ENCODE data around the gene SAMM50.

Gene SAMM50

DNA sequence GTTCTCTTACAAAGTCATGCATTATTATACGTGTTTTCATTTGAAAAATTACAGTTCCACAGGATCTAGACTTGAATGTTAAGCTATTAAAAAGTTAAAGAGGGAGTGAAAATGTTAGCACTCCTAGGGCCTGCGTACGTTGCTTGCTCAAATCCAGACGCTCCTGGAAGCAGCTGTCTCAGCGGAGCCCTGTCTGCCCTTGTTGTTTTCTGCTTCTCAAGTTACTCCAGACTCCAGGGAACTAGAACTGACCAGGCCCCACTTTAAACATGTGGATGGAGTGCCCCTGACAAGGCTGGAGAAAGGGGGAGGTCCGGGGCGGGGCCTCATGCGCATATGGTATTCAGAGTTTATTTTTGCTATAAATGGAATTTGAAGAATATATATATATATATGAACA lies 78.5 kb downstream of the SAMM50 start:
- in situ Hi-C loops (cut with HindIII; ENCODE audit: low sequenced_read_pairs): no loop called here
- TF ChIP-seq, protein P1, sequence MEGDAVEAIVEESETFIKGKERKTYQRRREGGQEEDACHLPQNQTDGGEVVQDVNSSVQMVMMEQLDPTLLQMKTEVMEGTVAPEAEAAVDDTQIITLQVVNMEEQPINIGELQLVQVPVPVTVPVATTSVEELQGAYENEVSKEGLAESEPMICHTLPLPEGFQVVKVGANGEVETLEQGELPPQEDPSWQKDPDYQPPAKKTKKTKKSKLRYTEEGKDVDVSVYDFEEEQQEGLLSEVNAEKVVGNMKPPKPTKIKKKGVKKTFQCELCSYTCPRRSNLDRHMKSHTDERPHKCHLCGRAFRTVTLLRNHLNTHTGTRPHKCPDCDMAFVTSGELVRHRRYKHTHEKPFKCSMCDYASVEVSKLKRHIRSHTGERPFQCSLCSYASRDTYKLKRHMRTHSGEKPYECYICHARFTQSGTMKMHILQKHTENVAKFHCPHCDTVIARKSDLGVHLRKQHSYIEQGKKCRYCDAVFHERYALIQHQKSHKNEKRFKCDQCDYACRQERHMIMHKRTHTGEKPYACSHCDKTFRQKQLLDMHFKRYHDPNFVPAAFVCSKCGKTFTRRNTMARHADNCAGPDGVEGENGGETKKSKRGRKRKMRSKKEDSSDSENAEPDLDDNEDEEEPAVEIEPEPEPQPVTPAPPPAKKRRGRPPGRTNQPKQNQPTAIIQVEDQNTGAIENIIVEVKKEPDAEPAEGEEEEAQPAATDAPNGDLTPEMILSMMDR (IDR thresholded peaks at IDR 0.05; ENCODE audit: low read depth, low read length, missing control alignments): no peak

DNA sequence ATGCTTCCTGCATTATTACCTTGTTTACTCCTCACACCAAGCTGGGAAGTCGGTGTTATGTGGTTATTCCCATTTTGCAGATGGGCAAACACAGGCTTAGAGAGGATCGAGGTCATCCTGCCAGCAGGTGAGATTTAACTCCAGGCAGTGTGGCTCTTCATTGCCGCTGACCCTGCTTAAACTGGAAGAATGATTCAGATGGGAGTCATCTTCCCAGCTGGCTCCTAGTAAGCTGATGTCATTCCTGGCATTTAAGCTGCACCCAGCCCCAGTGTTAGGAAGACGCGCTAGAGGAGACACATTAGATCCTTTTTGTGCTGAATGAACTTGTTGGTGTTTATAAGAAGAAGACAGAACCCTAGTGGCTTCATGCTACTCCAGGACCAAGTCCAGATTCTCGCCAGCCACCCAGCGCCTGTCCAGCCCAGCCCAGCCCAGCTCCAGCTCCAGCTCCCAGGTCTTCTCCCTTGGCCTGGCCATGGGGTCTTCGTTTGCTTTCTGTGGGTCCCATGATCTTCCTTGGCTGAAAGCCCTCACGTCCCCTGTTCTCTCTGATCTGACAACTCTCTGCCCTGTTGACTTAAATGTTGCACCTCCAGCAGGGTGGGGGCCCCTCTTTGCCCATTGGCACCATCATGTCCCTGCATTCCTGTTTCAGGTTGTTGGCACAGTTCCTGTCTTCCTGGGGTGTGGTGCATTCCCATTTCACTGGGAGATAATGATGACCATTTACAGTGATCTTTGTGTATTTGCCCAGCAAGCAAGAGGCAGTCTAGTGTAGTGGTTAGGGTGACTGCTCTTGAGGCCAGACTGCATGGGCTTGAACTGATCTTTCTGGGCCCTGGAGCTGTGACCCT lies 82.5 kb downstream of the SAMM50 start:
- in situ Hi-C loops (cut with HindIII; ENCODE audit: low sequenced_read_pairs): no loop called here
- DNase-seq (ENCODE audit: low read depth): peak; percentile 75
- TF ChIP-seq, protein P1 (IDR thresholded peaks at IDR 0.05; ENCODE audit: low read depth, low read length, missing control alignments): no peak
- H3K4me3 ChIP-seq (ENCODE audit: low read depth, low read length): no peak overlapping the region

More for the DNA sequence above, 78.5 kb downstream of the SAMM50 start:
- no peak overlapping the region for H3K4me3 ChIP-seq (ENCODE audit: low read depth, low read length)
- no peak for DNase-seq (ENCODE audit: low read depth)

DNA sequence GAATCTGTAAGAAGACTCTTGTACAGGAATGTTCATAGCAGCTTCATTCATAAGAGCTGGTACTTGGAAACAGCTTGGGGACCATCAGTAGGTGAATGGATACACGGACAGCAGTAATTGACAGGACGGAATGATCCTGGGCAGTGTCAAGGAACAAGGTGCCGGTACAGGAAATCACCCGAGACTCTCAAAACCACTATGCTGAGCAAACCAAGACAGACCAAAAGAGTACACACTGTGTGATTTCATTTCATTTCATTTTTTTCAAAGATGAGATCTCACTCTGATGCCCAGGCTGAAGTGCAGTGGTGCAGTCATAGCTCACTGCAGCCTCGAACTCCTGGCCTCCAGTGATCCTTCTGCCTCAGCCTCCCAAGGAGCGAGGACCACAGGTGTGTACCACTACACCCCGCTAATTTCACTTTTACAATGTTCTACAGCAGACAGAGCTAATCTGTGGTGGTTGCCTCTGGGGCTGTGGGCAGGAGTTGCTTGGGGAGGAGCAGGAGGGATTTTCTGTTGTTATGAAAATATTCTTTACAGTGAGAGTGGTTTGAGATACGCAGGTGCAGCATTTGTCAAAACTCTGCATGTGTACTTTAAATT lies 84.4 kb downstream of the SAMM50 start:
- H3K4me3 ChIP-seq (ENCODE audit: low read depth, low read length): no peak overlapping the region
- TF ChIP-seq, protein P1 (IDR thresholded peaks at IDR 0.05; ENCODE audit: low read depth, low read length, missing control alignments): no peak
- DNase-seq (ENCODE audit: low read depth): no peak
- in situ Hi-C loops (cut with HindIII; ENCODE audit: low sequenced_read_pairs): no loop called here

DNA sequence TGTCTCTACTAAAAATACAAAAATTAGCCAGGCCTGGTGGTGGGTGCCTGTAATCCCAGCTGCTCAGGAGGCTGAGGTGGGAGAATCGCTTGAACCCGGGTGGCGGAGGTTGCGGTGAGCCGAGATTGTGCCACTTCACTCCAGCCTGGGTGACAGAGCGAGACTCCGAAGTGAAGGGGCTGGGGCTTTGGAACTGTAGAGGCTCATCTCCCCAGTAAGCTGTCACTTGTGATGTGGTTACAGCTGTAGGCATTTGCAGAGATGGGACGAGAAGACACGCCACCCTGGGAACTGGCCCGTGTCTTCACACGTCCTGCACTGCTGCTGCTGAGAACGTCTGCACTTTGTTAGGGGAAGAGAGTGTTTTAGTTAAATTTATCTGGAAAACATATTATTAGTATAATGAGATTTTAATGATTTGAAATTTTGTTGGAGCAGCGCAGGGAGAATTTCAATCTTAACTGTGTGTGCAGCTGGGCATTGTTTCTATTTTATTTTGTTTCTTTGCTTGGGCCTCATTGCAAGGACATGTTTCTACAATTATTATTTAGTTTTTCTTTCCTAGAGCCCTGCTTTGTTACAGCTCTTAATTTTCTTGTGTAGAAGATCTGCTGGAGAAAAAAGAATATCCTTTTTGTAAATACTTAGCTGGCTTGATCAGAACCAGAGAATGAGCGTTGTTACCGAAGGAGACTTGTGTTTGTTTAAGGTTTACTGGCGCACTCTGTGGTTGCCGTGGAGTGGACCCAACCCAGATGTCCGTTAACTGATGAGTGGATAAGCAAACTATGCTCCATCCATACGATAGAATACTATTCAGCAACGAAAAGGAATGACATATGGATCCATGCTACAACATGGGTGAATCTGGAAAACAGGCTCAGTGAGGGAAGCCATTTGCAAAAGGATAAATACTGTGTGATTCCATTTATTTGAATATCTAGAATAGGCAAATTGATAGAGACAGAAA lies 87.3 kb downstream of the SAMM50 start:
- DNase-seq (ENCODE audit: low read depth): no peak
- in situ Hi-C loops (cut with HindIII; ENCODE audit: low sequenced_read_pairs): no loop called here
- no peak overlapping the region for H3K4me3 ChIP-seq (ENCODE audit: low read depth, low read length)
- TF ChIP-seq, protein P1 (IDR thresholded peaks at IDR 0.05; ENCODE audit: low read depth, low read length, missing control alignments): no peak

DNA sequence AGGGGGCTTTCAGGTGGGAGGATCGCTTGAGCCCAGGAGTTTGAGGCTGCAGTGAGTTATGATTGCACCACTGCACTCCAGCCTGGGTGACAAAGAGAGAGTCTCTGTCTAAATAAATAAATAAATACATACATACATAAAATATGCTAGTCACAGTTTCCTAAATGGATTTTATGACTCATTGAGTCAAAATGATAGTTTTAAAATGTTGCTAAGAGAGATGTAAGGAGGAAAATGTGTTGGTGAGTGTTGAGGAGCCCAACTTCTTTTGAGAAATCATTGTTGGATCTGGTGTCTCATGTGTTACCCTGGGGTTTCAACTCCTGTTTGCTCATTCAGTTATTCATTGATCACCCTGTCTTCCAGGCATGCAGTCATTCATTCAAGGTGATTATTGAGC lies 89.9 kb downstream of the SAMM50 start:
- TF ChIP-seq, protein P1 (IDR thresholded peaks at IDR 0.05; ENCODE audit: low read depth, low read length, missing control alignments): no peak
- H3K4me3 ChIP-seq (ENCODE audit: low read depth, low read length): no peak overlapping the region
- DNase-seq (ENCODE audit: low read depth): no peak
- in situ Hi-C loops (cut with HindIII; ENCODE audit: low sequenced_read_pairs): no loop called here

All from astrocyte of the cerebellum (primary cell).